Activated naive CD8-positive, alpha-beta T cell treated with anti-CD3 and anti-CD28 coated beads, Interleukin-2, amount 10 ng/mL, durations not matched to agents 7 days and 5 days (primary cell): Measurements from ENCODE around the gene SMIM13. TPM values are rescaled to one million over a fixed set of nuclear protein-coding genes. Genes with fewer than 3 reads are reported as not detected.

Experiments
- ATAC-seq: fragments of 150-1000 bp; cut with Tn5 transposase; one replicate; pipeline ENCODE4 v1.10.0; 2021; ENCODE audit warnings: low read depth, moderate library complexity
- POLR2A ChIA-PET: fragments of 350-600 bp; sonication (Branson Sonifier 250); formaldehyde crosslinking; loops from one replicate; lab custom pipeline; 2021; ENCODE audit warnings: antibody characterized with exemption; lab: Charles Lee
- DNase-seq: peaks from one replicate; pipeline ENCODE4 v3.0.0; 2021
- H3K27ac Mint-ChIP-seq: one replicate; pipeline ENCODE4 v1.8.0; 2022; ENCODE audit warnings: mild to moderate bottlenecking, mixed read lengths
- H3K27me3 Mint-ChIP-seq: one replicate; pipeline ENCODE4 v1.8.0; 2022; ENCODE audit warnings: mild to moderate bottlenecking, moderate library complexity, mixed read lengths
- H3K36me3 Mint-ChIP-seq: one replicate; pipeline ENCODE4 v1.8.0; 2021; ENCODE audit warnings: mild to moderate bottlenecking, mixed read lengths
- H3K4me1 Mint-ChIP-seq: one replicate; pipeline ENCODE4 v1.8.0; 2021; ENCODE audit warnings: mixed read lengths
- H3K4me3 Mint-ChIP-seq: one replicate; pipeline ENCODE4 v1.8.0; 2022; ENCODE audit warnings: mild to moderate bottlenecking, moderate library complexity, mixed read lengths
- H3K9me3 Mint-ChIP-seq: one replicate; pipeline ENCODE4 v1.8.0; 2021; ENCODE audit warnings: mixed read lengths
- total RNA-seq, 2 experiments: library from RNA; stranded (reverse); gene quantifications; one replicate each; pipeline ENCODE4 v1.2.3, GENCODE V29; 2021

Gene SMIM13
- total RNA-seq, 2 experiments from 2014 or later, result 7.0 to 8.3 TPM

DNA sequence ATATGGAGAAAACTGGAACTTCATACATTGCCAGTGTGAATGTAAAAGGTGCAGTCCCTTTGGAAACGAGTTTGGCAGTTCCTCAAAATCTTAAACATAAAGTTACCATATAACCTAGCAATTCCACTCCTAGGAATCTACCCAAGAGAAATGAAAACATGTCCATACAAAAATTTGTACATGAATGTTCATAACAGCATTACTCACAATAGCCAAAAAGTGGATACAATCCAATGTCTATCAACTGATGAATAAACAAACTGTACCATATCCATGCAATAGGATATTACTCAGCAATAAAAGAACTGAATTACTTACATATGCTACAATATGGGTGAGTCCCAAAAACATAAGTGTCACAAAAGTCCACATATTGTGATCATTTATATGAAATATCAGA, 66.6 kb downstream of the SMIM13 start:
- Mint-ChIP-seq H3K4me3 (no peak overlapping the region), H3K9me3 (no peaks in the 10 kb centered on the region), H3K36me3 (peaks cover 2% of the 10 kb centered on the region)

GRCh38 chr6:11161031-11161956, 67.7 kb downstream of the SMIM13 start:
- H3K4me3 Mint-ChIP-seq, result no peak overlapping the region
- DNase-seq (no peak), ATAC-seq (no peak)
- peaks cover 9% of the 10 kb centered on the region for H3K27me3 Mint-ChIP-seq
- POLR2A ChIA-PET, result interaction anchor here (1.4 kb wide), 1 partner anchor 17 kb away, joined by 3 read pairs; no protein-coding TSS in a partner anchor
- peaks cover 21% of the 10 kb centered on the region for H3K4me1 Mint-ChIP-seq
- H3K27ac Mint-ChIP-seq, result peak overlapping the region; percentile 15
- H3K9me3 Mint-ChIP-seq, result no peaks in the 10 kb centered on the region
- H3K36me3 Mint-ChIP-seq, result peaks cover 5% of the 10 kb centered on the region

More for the DNA sequence above, 66.6 kb downstream of the SMIM13 start:
- Mint-ChIP-seq H3K27ac (no peak overlapping the region), H3K4me1 (peaks cover 15% of the 10 kb centered on the region), H3K27me3 (peaks cover 14% of the 10 kb centered on the region)
- DNase-seq (no peak), ATAC-seq (no peak)
- POLR2A ChIA-PET, result no interaction called here

DNA sequence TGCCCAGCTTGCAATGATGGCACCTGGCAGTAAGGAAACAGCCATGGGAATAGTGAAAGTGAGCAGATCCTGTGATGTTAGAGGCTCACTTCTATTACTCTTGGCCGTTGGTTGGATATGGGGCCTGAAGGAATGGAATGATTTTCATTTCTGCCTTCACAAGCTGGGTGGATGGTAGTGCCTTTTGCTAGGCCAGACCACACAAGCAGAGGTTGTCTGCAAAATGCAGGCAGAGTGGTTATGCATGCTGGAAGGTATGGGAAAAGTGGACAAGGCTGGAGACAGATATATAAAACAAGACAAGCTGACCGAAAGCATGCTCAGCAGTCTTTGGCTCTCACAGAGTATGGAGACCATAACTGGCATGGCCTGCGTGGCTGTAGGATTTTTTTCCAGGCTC, 68.6 kb downstream of the SMIM13 start:
- H3K4me3 Mint-ChIP-seq, result no peak overlapping the region

DNA sequence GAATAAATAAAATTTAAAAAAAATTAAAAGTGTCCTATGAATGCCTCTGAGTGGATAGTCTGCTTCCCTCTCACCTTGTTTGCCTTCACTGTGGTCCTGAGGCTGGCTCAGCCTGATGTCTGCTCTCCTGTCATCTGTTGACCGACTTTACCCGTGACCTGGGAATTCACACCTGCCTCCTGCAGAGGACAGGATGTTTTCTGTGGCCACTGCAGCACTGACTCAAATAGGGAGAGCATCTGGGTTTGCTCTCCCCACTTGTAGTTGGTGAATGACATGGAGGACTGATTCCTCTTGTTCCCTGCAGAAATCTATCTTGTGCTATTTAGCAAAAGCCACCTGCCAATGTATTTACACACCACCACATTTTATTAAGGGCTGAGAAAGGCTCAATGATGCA, 70.3 kb downstream of the SMIM13 start:
- POLR2A ChIA-PET, result no interaction called here
- Mint-ChIP-seq H3K4me3 (no peak overlapping the region), H3K9me3 (no peaks in the 10 kb centered on the region), H3K4me1 (peaks cover 21% of the 10 kb centered on the region), H3K36me3 (peaks cover 5% of the 10 kb centered on the region), H3K27ac (no peak overlapping the region), H3K27me3 (peaks cover 7% of the 10 kb centered on the region)
- DNase-seq (no peak), ATAC-seq (peak; percentile 49)

More for the DNA sequence above, 68.6 kb downstream of the SMIM13 start:
- Mint-ChIP-seq H3K9me3 (no peaks in the 10 kb centered on the region), H3K36me3 (peaks cover 5% of the 10 kb centered on the region), H3K27me3 (peaks cover 7% of the 10 kb centered on the region), H3K4me1 (peaks cover 21% of the 10 kb centered on the region), H3K27ac (no peak overlapping the region)
- DNase-seq, result no peak
- ATAC-seq, result no peak
- POLR2A ChIA-PET, result interaction anchor here (1.4 kb wide), 1 partner anchor 18 kb away, joined by 3 read pairs; no protein-coding TSS in a partner anchor

DNA sequence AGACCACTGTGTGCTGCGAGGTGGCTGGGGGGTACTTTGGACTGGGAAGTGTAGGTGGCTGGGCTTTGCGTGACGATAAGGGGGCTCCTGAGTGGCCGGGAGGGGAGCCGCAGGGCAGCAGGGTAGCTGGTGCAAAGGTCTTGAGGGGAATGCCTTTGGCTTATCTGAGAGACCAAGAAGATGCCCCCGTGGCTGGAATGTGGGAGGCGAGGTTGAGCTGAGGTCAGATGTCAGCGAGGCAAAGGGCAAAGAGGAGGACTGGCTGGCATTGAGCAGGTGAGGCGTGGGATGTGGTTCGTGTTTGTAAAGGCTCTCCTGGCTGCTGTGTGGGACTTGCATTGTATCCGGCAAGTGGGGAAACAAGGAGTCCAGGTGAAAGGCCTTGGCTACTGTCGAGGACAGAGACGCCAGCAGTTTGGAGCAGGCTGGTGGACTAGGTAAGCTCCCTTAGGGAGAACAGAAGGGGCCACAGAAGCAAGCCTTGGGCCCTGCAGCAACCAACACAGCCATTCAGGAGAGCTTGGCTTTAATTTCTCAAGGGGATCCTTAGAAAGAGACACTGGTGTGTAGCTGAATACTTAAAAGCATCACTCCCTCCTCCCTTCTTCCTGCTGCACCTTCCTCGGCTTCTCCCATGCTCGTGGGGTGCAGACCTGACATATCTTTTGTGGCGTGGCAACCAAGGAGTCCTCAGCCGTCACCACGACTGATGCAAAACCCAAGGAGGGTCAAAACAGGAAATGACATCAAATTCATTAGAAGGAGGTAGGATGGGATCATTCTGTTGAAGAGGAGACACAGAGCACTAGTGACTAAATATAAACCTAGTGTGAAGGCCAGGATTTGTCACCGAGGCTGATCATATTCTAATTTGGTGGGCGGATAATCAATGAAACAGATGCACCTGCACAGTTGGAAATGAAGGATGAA, 71.3 kb downstream of the SMIM13 start:
- Mint-ChIP-seq H3K27me3 (no peaks in the 10 kb centered on the region), H3K9me3 (peaks cover under 1% of the 10 kb centered on the region), H3K27ac (peak overlapping the region; percentile 88), H3K4me3 (peak overlapping the region; percentile 53), H3K36me3 (peaks cover 7% of the 10 kb centered on the region), H3K4me1 (peaks cover 22% of the 10 kb centered on the region)
- no peak for DNase-seq
- POLR2A ChIA-PET, result interaction anchor here (1.0 to 1.2 kb wide), 2 partner anchors 38 to 67 kb away, joined by 3 to 4 read pairs; partner anchors contain the start of gene NEDD9
- peak; percentile 79 for ATAC-seq

GRCh38 chr6:11166948-11167347, 73.3 kb downstream of the SMIM13 start:
- peaks cover 2% of the 10 kb centered on the region for H3K9me3 Mint-ChIP-seq
- DNase-seq, result no peak
- H3K27ac Mint-ChIP-seq, result no peak overlapping the region
- POLR2A ChIA-PET, result interaction anchor here (0.7 to 1.1 kb wide), 2 partner anchors 36 to 163 kb away, joined by 4 read pairs; no protein-coding TSS in a partner anchor
- no peak for ATAC-seq
- H3K36me3 Mint-ChIP-seq, result peaks cover 7% of the 10 kb centered on the region
- no peaks in the 10 kb centered on the region for H3K27me3 Mint-ChIP-seq
- H3K4me1 Mint-ChIP-seq, result peaks cover 25% of the 10 kb centered on the region
- no peak overlapping the region for H3K4me3 Mint-ChIP-seq

GRCh38 chr6:11168091-11168635, 74.5 kb downstream of the SMIM13 start:
- ATAC-seq (no peak), DNase-seq (no peak)
- Mint-ChIP-seq H3K27ac (no peak overlapping the region), H3K36me3 (peaks cover 7% of the 10 kb centered on the region), H3K4me3 (no peak overlapping the region), H3K9me3 (peaks cover 2% of the 10 kb centered on the region), H3K4me1 (peaks cover 35% of the 10 kb centered on the region), H3K27me3 (no peaks in the 10 kb centered on the region)
- POLR2A ChIA-PET, result no interaction called here

DNA sequence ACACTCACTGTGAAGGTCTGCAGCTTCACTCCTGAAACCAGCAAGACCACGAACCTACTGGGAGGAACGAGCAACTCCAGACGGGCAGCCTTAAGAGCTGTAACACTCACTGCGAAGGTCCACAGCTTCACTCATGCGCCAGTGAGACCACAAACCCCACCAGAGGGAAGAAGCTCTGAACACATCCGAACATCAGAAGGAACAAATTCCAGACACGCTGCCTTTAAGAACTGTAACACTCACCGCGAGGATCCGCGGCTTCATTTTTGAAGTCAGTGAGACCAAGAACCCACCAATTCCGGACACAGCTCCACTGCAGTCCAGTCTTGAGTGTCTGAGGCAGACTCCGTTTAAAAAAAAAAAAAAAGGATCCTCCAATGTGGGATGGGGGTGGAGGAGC, 78.3 kb downstream of the SMIM13 start:
- Mint-ChIP-seq H3K4me3 (peak overlapping the region; percentile 18), H3K27me3 (no peaks in the 10 kb centered on the region), H3K27ac (peak overlapping the region; percentile 39), H3K36me3 (peaks cover 5% of the 10 kb centered on the region), H3K4me1 (peaks cover 28% of the 10 kb centered on the region), H3K9me3 (peaks cover 2% of the 10 kb centered on the region)
- POLR2A ChIA-PET, result interaction anchor here (1.1 to 2.4 kb wide), 4 partner anchors 27 to 241 kb away, joined by 3 to 10 read pairs (median 3); partner anchors contain the start of gene NEDD9
- no peak for ATAC-seq
- no peak for DNase-seq

DNA sequence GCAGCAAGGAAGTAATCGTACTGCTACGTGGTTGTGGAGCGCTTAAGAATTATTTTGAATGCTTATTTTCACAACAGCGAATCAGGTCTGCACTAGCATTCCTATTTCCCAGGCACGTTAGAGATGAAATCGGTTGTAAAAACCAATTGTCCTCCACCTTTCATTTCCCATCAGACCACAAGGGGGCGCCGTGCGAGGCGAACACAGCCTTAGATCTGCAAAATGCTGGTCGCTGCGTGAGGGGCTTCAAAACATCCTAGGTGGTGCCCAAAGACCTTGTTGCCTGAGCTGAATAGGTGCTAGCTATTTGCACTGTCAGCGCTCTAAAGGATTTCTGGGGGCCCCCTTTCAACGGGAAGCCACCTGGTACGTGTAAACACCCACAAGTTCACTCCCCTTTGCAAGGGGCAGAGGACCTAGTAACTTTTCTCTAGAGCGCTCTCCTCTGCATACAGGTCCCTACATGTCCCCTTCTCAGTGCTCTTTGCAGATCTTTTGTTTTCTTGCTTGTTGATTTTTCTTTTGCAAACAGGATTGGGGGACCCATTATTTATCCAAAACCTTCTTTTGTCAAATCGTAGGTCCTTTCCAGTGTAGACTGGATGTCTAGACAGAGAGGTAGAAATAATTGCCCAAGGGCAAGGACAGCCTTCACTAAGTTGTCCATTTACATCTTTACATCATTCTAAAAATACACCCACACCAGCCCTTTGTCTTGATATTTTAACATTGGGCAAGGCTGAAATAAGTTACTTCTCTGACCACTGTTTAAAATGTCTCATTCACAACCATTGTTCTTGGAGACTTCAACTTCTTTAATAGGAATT, 79.1 kb downstream of the SMIM13 start:
- Mint-ChIP-seq H3K36me3 (peaks cover 5% of the 10 kb centered on the region), H3K9me3 (peaks cover 2% of the 10 kb centered on the region), H3K27ac (peak overlapping the region; percentile 39), H3K4me1 (peaks cover 31% of the 10 kb centered on the region), H3K27me3 (no peaks in the 10 kb centered on the region), H3K4me3 (peak overlapping the region; percentile 18)
- POLR2A ChIA-PET, result interaction anchor here (0.6 to 2.4 kb wide), 5 partner anchors 26 to 323 kb away, joined by 3 to 10 read pairs (median 3); partner anchors contain the start of gene NEDD9
- DNase-seq, result peak; percentile 81
- ATAC-seq, result peak; percentile 79

DNA sequence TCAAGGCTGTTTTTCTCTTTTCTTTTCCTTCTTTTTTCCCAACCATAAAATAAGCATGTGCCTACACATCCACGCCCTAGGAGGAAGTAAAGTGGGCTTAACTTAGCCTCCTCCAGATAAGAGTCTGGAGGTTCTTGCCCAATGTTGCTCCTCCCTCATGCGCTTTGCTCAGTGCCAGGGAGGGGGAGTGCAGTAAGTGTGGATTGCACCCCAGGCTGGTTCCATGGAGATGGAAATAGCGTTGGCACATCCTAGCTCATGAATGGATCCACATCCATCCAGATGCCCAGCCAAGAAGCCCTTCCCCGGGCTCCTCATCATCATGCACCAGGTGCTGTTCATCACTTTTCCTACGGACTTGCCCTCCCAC, 80.6 kb downstream of the SMIM13 start:
- H3K4me3 Mint-ChIP-seq, result no peak overlapping the region
- no peak for ATAC-seq
- POLR2A ChIA-PET, result interaction anchor here (0.6 to 1.3 kb wide), 3 partner anchors 15 to 72 kb away, joined by 3 to 5 read pairs (median 3); partner anchors contain the start of gene NEDD9
- DNase-seq, result no peak
- H3K27ac Mint-ChIP-seq, result no peak overlapping the region
- H3K4me1 Mint-ChIP-seq, result peaks cover 29% of the 10 kb centered on the region
- H3K36me3 Mint-ChIP-seq, result peaks cover 5% of the 10 kb centered on the region
- H3K9me3 Mint-ChIP-seq, result peaks cover 2% of the 10 kb centered on the region
- H3K27me3 Mint-ChIP-seq, result no peaks in the 10 kb centered on the region

- Mint-ChIP-seq H3K27me3 (no peaks in the 10 kb centered on the region), H3K36me3 (peaks cover 12% of the 10 kb centered on the region), H3K4me1 (peaks cover 24% of the 10 kb centered on the region), H3K9me3 (no peaks in the 10 kb centered on the region), H3K4me3 (no peak overlapping the region), H3K27ac (no peak overlapping the region)
- ATAC-seq, result no peak
- POLR2A ChIA-PET, result no interaction called here
- no peak for DNase-seq
Measured at GRCh38 chr6:11177271-11177670, 83.6 kb downstream of the SMIM13 start.

DNA sequence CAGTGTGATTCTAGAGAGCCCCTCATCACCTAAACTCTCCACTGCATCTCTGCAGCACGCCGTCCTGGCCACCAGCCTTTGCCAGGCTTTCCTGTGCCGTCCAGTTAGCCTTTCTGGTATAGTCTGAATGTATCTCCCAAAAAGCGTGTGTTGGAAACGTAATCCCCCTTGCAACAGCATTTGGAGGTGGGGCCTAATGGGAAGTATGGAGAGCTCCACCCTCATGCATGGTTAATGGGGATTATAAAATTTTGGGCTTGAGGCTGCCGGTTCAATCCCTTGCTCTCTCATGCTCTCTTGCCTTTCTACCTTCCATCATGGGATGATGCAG, 85.4 kb downstream of the SMIM13 start:
- ATAC-seq (no peak), DNase-seq (no peak)
- peaks cover 26% of the 10 kb centered on the region for H3K36me3 Mint-ChIP-seq
- no peaks in the 10 kb centered on the region for H3K27me3 Mint-ChIP-seq
- H3K4me3 Mint-ChIP-seq, result no peak overlapping the region
- peaks cover 2% of the 10 kb centered on the region for H3K9me3 Mint-ChIP-seq
- POLR2A ChIA-PET, result no interaction called here
- no peak overlapping the region for H3K27ac Mint-ChIP-seq
- peaks cover 15% of the 10 kb centered on the region for H3K4me1 Mint-ChIP-seq
